HUES48 (cell line): ENCODE data around the gene ADGRV1.
"Not testable (repeated sequence)": the region's sequence is repeated elsewhere in the genome, so short reads cannot be mapped to it uniquely, and the experiment has no call there.

Experiments
- H3K27ac ChIP-seq: one replicate; pipeline ENCODE4 v1.7.0; 2013; ENCODE audit warnings: low read depth, low read length, inconsistent platforms
- H3K27me3 ChIP-seq: 2 replicates; pipeline ENCODE4 v1.6.1; 2013; ENCODE audit warnings: mild to moderate bottlenecking, low read length; ENCODE audit not compliant: control insufficient read depth, insufficient read depth
- H3K36me3 ChIP-seq: 2 replicates; pipeline ENCODE4 v1.6.1; 2013; ENCODE audit warnings: low read length; ENCODE audit not compliant: control insufficient read depth, insufficient read depth
- H3K4me1 ChIP-seq: 2 replicates; pipeline ENCODE4 v1.6.1; 2013; ENCODE audit warnings: mild to moderate bottlenecking, low read length; ENCODE audit not compliant: control insufficient read depth, insufficient read depth
- H3K4me3 ChIP-seq: 2 replicates; pipeline ENCODE4 v1.5.1; 2013; ENCODE audit warnings: mild to moderate bottlenecking, low read depth, low read length
- H3K9ac ChIP-seq: 2 replicates; pipeline ENCODE4 v1.6.1; 2013; ENCODE audit warnings: mild to moderate bottlenecking, low read depth, low read length, moderate library complexity
- H3K9me3 ChIP-seq: 2 replicates; pipeline ENCODE4 v1.6.1; 2013; ENCODE audit warnings: low read length; ENCODE audit not compliant: control insufficient read depth, insufficient read depth

The ADGRV1 gene

DNA sequence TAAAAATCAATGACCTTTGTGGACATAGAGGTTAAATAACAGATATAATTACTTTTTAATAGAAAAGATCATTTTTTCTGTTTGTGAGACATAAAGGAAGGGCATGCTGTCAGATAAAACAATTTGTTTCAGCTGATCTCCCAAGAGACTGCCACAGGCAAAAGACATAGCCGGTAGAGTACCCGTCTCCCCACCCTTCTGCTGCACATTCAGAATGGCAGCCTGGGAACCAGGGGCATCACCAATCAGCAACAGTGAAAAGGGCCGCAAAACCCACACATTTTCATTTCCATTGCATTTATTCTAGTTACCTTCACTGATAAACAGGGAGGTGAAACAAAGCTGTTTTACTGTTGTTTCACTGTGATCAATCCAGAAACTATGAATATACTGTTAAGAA is 466.9 kb downstream of the ADGRV1 start:
- H3K27me3 ChIP-seq = no peaks in the 10 kb centered on the region

DNA sequence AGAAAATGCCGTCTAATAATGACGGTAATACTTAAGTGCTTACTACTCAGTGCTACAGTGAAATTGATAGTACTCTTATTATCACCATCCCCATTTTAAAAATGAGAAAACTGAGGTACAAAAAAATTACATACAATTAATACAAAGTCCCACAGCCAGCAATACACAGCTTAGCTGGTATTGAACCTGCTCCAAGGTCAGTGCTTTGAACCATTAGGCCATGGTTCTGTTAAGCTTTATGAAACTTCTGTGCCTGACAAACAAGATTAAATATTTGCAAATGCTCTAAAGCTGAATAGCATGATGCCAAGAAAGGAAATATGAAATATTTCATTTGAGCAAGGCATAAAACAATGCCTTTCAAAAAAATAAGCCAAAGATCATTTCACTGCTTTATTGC is 467.4 kb downstream of the ADGRV1 start:
- H3K9ac ChIP-seq = no peak overlapping the region
- H3K27me3 ChIP-seq = no peaks in the 10 kb centered on the region
- H3K9me3 ChIP-seq = no peaks in the 10 kb centered on the region
- no peak overlapping the region for H3K27ac ChIP-seq
- peaks cover 4% of the 10 kb centered on the region for H3K4me1 ChIP-seq
- no peak overlapping the region for H3K4me3 ChIP-seq
- H3K36me3 ChIP-seq = no peaks in the 10 kb centered on the region

More for the DNA sequence above, 466.9 kb downstream of the ADGRV1 start:
- Histone ChIP-seq H3K4me3 (no peak overlapping the region), H3K4me1 (peaks cover 4% of the 10 kb centered on the region), H3K36me3 (no peaks in the 10 kb centered on the region), H3K27ac (no peak overlapping the region), H3K9ac (no peak overlapping the region), H3K9me3 (no peaks in the 10 kb centered on the region)

DNA sequence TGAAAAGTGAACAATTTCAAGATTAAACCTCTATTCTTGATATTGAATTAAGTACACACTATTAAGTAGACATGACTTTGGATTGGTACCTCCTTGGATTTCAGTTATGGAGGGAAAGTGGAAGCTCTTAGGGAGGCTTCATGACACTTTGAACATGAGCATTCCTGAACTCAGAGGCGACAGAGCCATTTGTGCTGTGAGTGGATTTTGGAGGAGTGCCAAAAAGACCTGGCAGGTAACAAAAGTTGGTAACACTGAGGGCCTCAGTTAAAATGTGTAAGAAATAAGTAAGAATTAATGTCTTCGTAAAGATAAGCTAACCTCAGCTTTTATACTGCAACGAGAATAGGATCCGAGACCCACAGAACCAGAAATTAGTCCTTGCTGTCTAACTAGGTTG is 467.9 kb downstream of the ADGRV1 start:
- Histone ChIP-seq H3K9me3 (no peaks in the 10 kb centered on the region), H3K36me3 (no peaks in the 10 kb centered on the region), H3K4me3 (no peak overlapping the region), H3K9ac (no peak overlapping the region), H3K27me3 (no peaks in the 10 kb centered on the region), H3K4me1 (peaks cover 4% of the 10 kb centered on the region), H3K27ac (no peak overlapping the region)

DNA sequence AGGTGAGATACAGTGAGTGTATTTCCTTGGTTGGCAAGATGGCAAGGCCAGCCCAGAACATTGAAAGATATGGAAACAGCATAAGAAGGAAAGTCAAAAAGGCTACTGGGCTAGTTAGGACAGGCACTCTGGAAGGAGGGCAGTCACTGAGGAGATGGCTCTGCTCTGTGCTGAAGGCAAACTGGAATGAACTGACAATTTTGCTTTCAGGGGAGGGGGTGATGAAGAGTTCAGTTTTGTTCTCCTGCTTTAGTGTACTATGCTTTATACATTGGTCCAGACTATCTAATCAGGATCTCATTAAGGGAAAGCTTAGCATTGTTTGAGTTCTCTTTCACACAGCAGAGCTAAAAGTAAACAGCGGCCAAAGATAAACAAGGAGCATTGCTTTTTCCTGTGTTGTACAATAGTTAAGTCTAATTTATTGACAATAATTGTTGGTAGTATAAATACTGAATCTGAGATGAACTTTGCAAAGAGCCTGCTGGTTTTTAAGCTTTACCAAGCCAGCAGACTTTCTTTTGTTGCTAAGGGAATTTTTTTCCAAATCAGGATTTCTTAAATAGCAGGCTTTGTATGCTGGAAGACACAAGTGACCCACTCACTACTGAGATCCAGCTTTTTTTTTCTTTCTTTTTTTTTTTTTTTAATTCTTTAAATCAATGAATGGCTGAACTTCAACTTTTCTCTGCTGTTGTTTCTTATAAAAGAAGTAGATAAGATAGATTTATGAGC is 469.0 kb downstream of the ADGRV1 start:
- Histone ChIP-seq H3K27me3 (no peaks in the 10 kb centered on the region), H3K4me3 (no peak overlapping the region), H3K9me3 (no peaks in the 10 kb centered on the region), H3K9ac (no peak overlapping the region), H3K4me1 (peaks cover 4% of the 10 kb centered on the region), H3K36me3 (no peaks in the 10 kb centered on the region), H3K27ac (peak overlapping the region; percentile 32)

DNA sequence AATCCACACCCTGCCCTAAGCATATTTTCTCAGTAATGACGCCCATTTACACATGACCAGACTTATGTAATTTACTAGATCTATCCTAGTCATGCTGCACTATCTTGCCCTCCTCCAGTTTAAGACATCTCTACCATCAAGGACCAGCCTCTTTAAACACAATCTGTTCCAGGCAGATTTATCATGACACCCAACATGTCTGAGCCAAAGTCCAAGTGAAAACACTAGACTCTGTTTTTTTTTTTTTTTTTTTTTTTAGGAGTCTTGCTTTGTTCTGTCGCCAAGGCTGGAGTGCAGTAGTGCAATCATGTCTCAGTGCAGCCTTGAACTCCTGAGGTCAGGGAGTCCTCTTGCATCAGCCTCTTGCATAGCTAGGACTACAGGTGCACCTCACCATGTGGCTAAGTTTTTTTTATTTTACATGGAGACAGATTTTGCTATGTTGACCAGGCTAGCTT is 469.9 kb downstream of the ADGRV1 start:
- H3K9ac ChIP-seq = no peak overlapping the region
- H3K27ac ChIP-seq = no peak overlapping the region
- H3K36me3 ChIP-seq = no peaks in the 10 kb centered on the region
- no peak overlapping the region for H3K4me3 ChIP-seq
- no peaks in the 10 kb centered on the region for H3K27me3 ChIP-seq
- peaks cover 4% of the 10 kb centered on the region for H3K4me1 ChIP-seq
- no peaks in the 10 kb centered on the region for H3K9me3 ChIP-seq

DNA sequence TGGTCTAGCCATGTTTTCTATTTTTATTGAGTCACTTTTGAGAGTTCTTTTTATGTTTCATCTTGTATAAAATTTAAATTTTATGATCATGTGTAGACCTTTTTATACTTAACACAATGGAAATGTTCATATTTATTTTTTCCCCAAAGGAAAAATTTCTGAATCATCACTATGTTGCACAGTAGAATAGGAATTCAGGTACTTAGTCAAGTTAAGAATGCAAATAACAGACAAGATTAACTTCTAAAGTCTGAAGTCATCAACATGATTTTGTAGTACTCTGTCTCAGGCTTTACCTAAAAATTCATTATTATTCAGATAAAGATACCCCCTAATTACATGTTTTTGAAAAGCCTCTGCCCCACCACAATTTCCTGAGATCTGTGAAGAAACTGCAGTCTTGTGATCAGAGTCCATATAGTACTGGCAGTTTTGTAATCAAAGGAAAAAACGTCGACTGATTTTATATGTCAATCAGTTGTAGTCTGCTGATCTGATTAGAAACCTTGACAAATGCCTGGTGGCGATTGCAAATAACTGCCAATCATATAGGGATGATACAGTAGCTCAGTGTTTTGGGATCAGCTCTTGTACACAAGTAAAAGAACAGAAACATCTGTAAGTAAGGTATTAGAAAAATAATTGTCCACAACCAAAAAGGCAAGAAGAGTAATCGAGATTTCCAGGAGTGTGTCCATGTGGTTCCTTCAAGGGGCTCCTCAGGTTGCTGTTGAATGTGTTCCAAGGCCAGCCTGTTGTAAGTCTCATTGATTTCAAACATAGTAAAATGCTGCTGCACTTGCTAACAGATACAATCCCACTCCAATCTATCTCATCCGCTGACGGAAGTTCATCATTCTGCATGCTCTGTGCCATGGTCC is 472.2 kb downstream of the ADGRV1 start:
- H3K4me3 ChIP-seq = no peak overlapping the region
- H3K9me3 ChIP-seq = no peaks in the 10 kb centered on the region
- H3K27ac ChIP-seq = no peak overlapping the region
- no peaks in the 10 kb centered on the region for H3K27me3 ChIP-seq
- peaks cover 13% of the 10 kb centered on the region for H3K4me1 ChIP-seq
- no peaks in the 10 kb centered on the region for H3K36me3 ChIP-seq
- H3K9ac ChIP-seq = no peak overlapping the region

DNA sequence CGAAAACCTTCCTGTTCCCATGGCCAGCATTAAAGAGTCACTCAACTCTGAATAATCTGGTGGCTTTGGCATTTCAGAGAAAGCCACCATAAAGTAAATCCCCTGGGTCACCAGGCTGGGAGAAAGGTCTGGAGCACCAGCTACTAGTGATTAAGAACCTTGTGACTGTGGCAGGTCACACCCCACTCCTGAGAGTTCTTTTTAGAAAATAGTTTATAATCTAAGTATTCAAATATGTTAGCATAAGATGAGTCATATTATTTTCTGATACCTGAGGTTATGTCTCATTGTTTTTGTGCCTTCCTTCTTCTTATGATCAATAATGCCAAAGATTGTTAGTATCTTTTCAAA is 472.8 kb downstream of the ADGRV1 start:
- Histone ChIP-seq H3K9me3 (no peaks in the 10 kb centered on the region), H3K4me3 (no peak overlapping the region), H3K9ac (no peak overlapping the region), H3K4me1 (peaks cover 13% of the 10 kb centered on the region), H3K36me3 (no peaks in the 10 kb centered on the region), H3K27me3 (no peaks in the 10 kb centered on the region), H3K27ac (no peak overlapping the region)

DNA sequence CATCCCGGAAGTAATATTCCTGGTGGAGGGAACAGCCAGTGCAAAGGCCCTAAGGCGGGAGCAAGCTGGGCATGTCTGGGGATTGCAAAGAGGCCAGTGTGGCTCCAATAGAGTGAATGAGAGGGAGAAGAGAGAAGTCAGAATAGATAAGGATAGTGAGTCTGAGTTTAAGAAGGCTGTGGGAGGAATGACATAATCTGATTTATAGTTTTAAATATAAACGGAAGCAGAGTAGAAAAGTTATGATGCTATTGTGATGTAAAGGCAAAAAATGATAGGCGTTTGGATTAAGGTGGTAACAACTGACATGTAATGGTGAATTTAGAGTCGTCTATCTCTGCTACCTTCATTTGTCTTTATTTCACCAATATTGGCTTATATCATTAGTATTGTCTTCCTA is 473.5 kb downstream of the ADGRV1 start:
- Histone ChIP-seq H3K9me3 (no peaks in the 10 kb centered on the region), H3K36me3 (no peaks in the 10 kb centered on the region), H3K27me3 (no peaks in the 10 kb centered on the region), H3K4me1 (peaks cover 16% of the 10 kb centered on the region), H3K4me3 (no peak overlapping the region), H3K9ac (no peak overlapping the region), H3K27ac (no peak overlapping the region)

DNA sequence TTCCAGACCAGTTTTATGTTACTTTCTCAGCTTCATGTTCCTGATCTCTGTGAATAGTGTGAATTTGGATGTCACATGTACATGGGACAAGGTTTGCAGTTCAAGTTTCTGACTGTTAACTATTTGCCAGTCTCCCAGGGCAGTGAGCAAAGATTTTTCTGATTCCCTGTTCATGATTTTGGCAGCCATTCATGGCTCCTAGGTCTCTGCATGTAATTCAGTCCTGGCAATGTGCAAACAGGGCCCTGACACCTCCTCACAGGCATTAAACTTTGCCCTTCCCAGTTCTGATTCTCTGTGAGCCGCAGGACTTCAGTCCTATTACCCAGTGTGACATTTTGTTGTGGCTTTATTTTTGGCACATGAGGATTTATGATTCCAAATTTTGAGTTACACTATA is 474.8 kb downstream of the ADGRV1 start:
- Histone ChIP-seq H3K9ac (no peak overlapping the region), H3K9me3 (no peaks in the 10 kb centered on the region), H3K36me3 (no peaks in the 10 kb centered on the region), H3K27ac (no peak overlapping the region), H3K4me1 (peaks cover 25% of the 10 kb centered on the region), H3K4me3 (no peak overlapping the region), H3K27me3 (no peaks in the 10 kb centered on the region)

DNA sequence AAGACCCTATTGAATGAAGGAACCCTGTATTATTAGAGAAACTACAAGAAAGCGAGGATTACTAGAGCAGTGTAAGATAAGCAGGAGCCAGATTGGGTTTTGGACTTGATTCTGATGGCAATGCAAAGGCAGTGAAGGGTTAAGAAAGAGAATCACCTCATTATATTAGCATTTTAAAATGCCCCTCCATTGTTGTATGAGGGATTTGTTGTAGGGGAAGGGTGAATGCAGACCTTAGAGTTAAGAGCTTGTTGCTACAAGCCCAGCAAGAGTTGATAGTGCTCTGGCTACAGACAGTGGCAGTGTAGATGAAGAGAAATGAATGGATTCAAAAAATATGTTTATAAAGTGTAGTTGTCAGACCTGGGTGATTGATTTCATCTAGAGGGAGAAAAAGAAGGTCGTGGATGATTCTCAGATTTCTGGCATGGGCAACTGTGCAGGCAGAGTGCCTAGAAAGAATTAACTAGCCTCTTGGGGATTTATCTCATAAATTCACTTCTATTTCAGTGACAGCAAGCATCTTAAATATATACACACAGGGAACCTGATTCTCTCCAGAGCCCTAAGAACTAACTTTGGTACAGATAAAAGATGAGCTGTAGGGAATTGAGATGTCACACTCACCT is 479.7 kb downstream of the ADGRV1 start:
- H3K36me3 ChIP-seq = no peaks in the 10 kb centered on the region
- peak overlapping the region; percentile 70 for H3K27ac ChIP-seq
- no peak overlapping the region for H3K9ac ChIP-seq
- H3K9me3 ChIP-seq = no peaks in the 10 kb centered on the region
- no peaks in the 10 kb centered on the region for H3K27me3 ChIP-seq
- H3K4me1 ChIP-seq = peaks cover 36% of the 10 kb centered on the region
- peak overlapping the region; percentile 24 for H3K4me3 ChIP-seq

DNA sequence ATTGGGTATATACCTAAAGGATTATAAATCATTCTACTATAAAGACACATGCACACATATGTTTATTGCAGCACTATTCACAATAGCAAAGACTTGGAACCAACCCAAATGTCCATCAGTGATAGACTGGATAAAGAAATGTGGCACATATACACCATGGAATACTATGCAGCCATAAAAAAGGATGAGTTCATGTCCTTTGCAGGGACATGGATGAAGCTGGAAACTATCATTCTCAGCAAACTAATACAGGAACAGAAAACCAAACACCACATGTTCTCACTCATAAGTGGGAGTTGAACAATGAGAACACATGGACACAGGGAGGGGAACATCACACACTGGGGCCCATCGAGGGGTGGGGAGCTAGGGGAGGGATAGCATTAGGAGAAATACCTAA is 482.5 kb downstream of the ADGRV1 start:
- not testable (repeated sequence) for H3K9me3 ChIP-seq, H3K36me3 ChIP-seq, H3K27ac ChIP-seq, H3K9ac ChIP-seq, H3K4me3 ChIP-seq, H3K27me3 ChIP-seq
- peaks cover 28% of the 10 kb centered on the region for H3K4me1 ChIP-seq
